CD14-positive monocyte (primary cell): ENCODE data around the gene SRRT. TPM values are rescaled to one million over a fixed set of nuclear protein-coding genes. Genes with fewer than 3 reads are reported as not detected.

Experiments
- DNase-seq, 3 donors: peaks; one replicate each; pipeline ENCODE4 v3.0.0-alpha.2; 2011 to 2022
- H2AFZ ChIP-seq: 2 replicates; pipeline ENCODE4 v1.6.0; 2012; ENCODE audit warnings: mild to moderate bottlenecking, low read depth, low read length, inconsistent platforms; ENCODE audit not compliant: insufficient read depth, poor library complexity, severe bottlenecking
- H3K27ac ChIP-seq, 2 donors: 1 replicate in 1 of 2; 2 replicates in 1 of 2; pipeline ENCODE4 v1.5.1; 2012 to 2013; ENCODE audit warnings: low read length in 2 of 2, control low read depth in 1 of 2, inconsistent platforms in 1 of 2, low read depth in 1 of 2, mild to moderate bottlenecking in 1 of 2
- H3K27me3 ChIP-seq, 2 donors: one replicate each; pipeline versions ENCODE4 v1.6.0 to v1.6.1; 2011 to 2013; ENCODE audit warnings: low read length in 2 of 2; ENCODE audit not compliant: control insufficient read depth in 2 of 2, insufficient read depth in 2 of 2
- H3K36me3 ChIP-seq, 2 donors: replicated peaks in 1 of 2; 1 replicate in 1 of 2; 2 replicates in 1 of 2; pipeline versions ENCODE4 v1.5.1 to v1.6.1; 2012 to 2013; ENCODE audit warnings: low read length in 2 of 2, control low read depth in 1 of 2, inconsistent platforms in 1 of 2, mild to moderate bottlenecking in 1 of 2; ENCODE audit not compliant: insufficient read depth in 2 of 2, control insufficient read depth in 1 of 2
- H3K4me1 ChIP-seq, 2 donors: 1 replicate in 1 of 2; 2 replicates in 1 of 2; pipeline versions ENCODE4 v1.5.1 to v1.6.1; 2012 to 2013; ENCODE audit warnings: low read length in 2 of 2, control low read depth in 1 of 2, inconsistent platforms in 1 of 2, mild to moderate bottlenecking in 1 of 2, moderate library complexity in 1 of 2; ENCODE audit not compliant: insufficient read depth in 2 of 2, control insufficient read depth in 1 of 2
- H3K4me2 ChIP-seq: replicated peaks from 2 replicates; pipeline ENCODE3; 2012; ENCODE audit warnings: low read length, moderate library complexity, mild to moderate bottlenecking; ENCODE audit not compliant: poor library complexity, severe bottlenecking; ENCODE audit errors: extremely low read depth
- H3K4me3 ChIP-seq, 3 experiments: fragments of 200-600 bp in 1 of 3; sonication (generic) in 1 of 3; replicated peaks in 1 of 3; 1 replicate in 2 of 3; 2 replicates in 1 of 3; pipeline ENCODE4 v1.5.1; 2011 to 2013; ENCODE audit warnings: low read length in 3 of 3, mild to moderate bottlenecking in 3 of 3, control low read depth in 2 of 3, low read depth in 2 of 3, inconsistent platforms in 1 of 3, moderate library complexity in 1 of 3
- H3K79me2 ChIP-seq: 2 replicates; pipeline ENCODE4 v1.6.0; 2012; ENCODE audit warnings: mild to moderate bottlenecking, control low read depth, inconsistent platforms, low read length, moderate library complexity; ENCODE audit not compliant: insufficient read depth
- H3K9ac ChIP-seq: 2 replicates; pipeline ENCODE4 v1.6.0; 2017; ENCODE audit warnings: low read length, mild to moderate bottlenecking; ENCODE audit not compliant: insufficient read depth, poor library complexity, severe bottlenecking
- H3K9me3 ChIP-seq, 2 donors: replicated peaks in 1 of 2; 1 replicate in 1 of 2; 2 replicates in 1 of 2; pipeline versions ENCODE4 v1.5.1 to v1.6.1; 2012 to 2013; ENCODE audit warnings: low read length in 2 of 2, control low read depth in 1 of 2; ENCODE audit not compliant: control insufficient read depth in 1 of 2, insufficient read depth in 1 of 2
- H4K20me1 ChIP-seq: 2 replicates; pipeline ENCODE4 v1.6.0; 2012; ENCODE audit warnings: mild to moderate bottlenecking, low read length, control low read depth, moderate library complexity; ENCODE audit not compliant: insufficient read depth
- H3K27ac Mint-ChIP-seq, 7 donors: one replicate each; pipeline ENCODE4 v1.8.0; 2020; ENCODE audit warnings: mild to moderate bottlenecking in 7 of 7, mixed read lengths in 7 of 7, moderate library complexity in 6 of 7, inconsistent platforms in 2 of 7
- H3K27me3 Mint-ChIP-seq, 3 donors: one replicate each; pipeline ENCODE4 v1.8.0; 2021 to 2022; ENCODE audit warnings: low read depth in 3 of 3, mild to moderate bottlenecking in 3 of 3, mixed read lengths in 3 of 3, moderate library complexity in 3 of 3, inconsistent platforms in 1 of 3
- H3K36me3 Mint-ChIP-seq, 2 donors: one replicate each; pipeline ENCODE4 v1.8.0; 2020; ENCODE audit warnings: mixed read lengths in 2 of 2, inconsistent platforms in 1 of 2, mild to moderate bottlenecking in 1 of 2
- H3K4me1 Mint-ChIP-seq: one replicate; pipeline ENCODE4 v1.8.0; 2020; ENCODE audit warnings: mild to moderate bottlenecking, mixed read lengths
- H3K4me3 Mint-ChIP-seq, 2 donors: one replicate each; pipeline ENCODE4 v1.8.0; 2020; ENCODE audit warnings: mild to moderate bottlenecking in 2 of 2, mixed read lengths in 2 of 2, moderate library complexity in 1 of 2
- H3K9me3 Mint-ChIP-seq, 7 donors: one replicate each; pipeline ENCODE4 v1.8.0; 2020 to 2022; ENCODE audit warnings: mixed read lengths in 7 of 7, mild to moderate bottlenecking in 6 of 7, moderate library complexity in 6 of 7, inconsistent platforms in 2 of 7
- WGBS: methylation state at CpG from one replicate; pipeline ENCODE4 v1.1.5; 2013; ENCODE audit warnings: missing lambda C conversion rate; ENCODE audit not compliant: insufficient coverage; 5-methylcytosine and 5-hydroxymethylcytosine counted together
- intact Hi-C, 2 donors: fragments of 100-400 bp; cut with micrococcal nuclease; formaldehyde crosslinking; loops; one replicate each; pipeline versions ENCODE4 v1.15.0 to v1.15.1; 2023
- polyA plus RNA-seq, 3 donors: library from polyadenylated mRNA; depleted of rRNA in 1 of 3; unstranded in 2 of 3; stranded (reverse) in 1 of 3; fragments of 300-500 nt in 2 of 3; fragments of >200 nt in 1 of 3; fragmentation: Illumina TruSeq in 2 of 3; gene quantifications; 1 replicate in 2 of 3; 2 replicates in 1 of 3; pipeline ENCODE4 v1.2.3, GENCODE V29; 2012 to 2021
- TF ChIP-seq, protein P1 (sequence below): fragments of 200-600 bp; IDR thresholded peaks from one replicate; pipeline ENCODE4 v1.8.0; 2022; ENCODE audit warnings: antibody characterized with exemption, mild to moderate bottlenecking

SRRT gene
- polyA plus RNA-seq, 3 donors: 26.9 to 116 (median 29.6) TPM

DNA sequence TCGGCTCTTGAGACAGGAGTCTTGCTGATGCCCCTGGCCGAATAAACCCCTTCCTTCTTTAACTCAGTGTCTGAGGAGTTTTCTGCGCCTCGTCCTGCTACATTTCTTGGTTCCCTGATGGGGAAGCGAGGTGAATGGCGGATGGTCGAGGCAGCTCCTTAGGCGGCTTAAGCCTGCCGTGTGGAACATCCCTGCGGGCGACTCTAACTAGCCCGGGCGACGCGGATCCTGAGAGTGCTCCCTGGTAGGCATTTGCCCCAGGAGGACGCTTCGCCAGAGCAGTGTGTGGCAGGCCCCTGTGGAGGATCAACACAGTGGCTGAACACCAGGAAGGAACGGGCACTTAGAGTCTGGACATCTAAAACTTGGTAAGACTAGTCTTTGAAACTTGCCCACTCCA lies 35.5 kb upstream of the SRRT start:
- Histone ChIP-seq H2AFZ (no peak overlapping the region), H4K20me1 (no peaks in the 10 kb centered on the region), H3K4me2 (no peak overlapping the region), H3K36me3 (no peaks in the 10 kb centered on the region), H3K9ac (no peak overlapping the region), H3K27me3 (no peaks in the 10 kb centered on the region), H3K27ac (no peak overlapping the region), H3K4me3 (no peak overlapping the region), H3K79me2 (no peaks in the 10 kb centered on the region), H3K9me3 (no peaks in the 10 kb centered on the region), H3K4me1 (peaks cover 16 to 17% of the 10 kb centered on the region in 2 donors)
- intact Hi-C loops: no loop called here
- H3K27ac Mint-ChIP-seq: no peak overlapping the region
- H3K9me3 Mint-ChIP-seq: no peaks in the 10 kb centered on the region
- peaks cover 2 to 5% (median 4%) of the 10 kb centered on the region in 3 donors for H3K27me3 Mint-ChIP-seq
- 97% methylated on average over 16 of the region's 18 CpGs for WGBS
- H3K4me1 Mint-ChIP-seq: peaks cover 18% of the 10 kb centered on the region
- no peak overlapping the region for H3K4me3 Mint-ChIP-seq
- no peaks in the 10 kb centered on the region for H3K36me3 Mint-ChIP-seq
- TF ChIP-seq, protein P1, sequence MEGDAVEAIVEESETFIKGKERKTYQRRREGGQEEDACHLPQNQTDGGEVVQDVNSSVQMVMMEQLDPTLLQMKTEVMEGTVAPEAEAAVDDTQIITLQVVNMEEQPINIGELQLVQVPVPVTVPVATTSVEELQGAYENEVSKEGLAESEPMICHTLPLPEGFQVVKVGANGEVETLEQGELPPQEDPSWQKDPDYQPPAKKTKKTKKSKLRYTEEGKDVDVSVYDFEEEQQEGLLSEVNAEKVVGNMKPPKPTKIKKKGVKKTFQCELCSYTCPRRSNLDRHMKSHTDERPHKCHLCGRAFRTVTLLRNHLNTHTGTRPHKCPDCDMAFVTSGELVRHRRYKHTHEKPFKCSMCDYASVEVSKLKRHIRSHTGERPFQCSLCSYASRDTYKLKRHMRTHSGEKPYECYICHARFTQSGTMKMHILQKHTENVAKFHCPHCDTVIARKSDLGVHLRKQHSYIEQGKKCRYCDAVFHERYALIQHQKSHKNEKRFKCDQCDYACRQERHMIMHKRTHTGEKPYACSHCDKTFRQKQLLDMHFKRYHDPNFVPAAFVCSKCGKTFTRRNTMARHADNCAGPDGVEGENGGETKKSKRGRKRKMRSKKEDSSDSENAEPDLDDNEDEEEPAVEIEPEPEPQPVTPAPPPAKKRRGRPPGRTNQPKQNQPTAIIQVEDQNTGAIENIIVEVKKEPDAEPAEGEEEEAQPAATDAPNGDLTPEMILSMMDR: no peak
- no peak for DNase-seq

DNA sequence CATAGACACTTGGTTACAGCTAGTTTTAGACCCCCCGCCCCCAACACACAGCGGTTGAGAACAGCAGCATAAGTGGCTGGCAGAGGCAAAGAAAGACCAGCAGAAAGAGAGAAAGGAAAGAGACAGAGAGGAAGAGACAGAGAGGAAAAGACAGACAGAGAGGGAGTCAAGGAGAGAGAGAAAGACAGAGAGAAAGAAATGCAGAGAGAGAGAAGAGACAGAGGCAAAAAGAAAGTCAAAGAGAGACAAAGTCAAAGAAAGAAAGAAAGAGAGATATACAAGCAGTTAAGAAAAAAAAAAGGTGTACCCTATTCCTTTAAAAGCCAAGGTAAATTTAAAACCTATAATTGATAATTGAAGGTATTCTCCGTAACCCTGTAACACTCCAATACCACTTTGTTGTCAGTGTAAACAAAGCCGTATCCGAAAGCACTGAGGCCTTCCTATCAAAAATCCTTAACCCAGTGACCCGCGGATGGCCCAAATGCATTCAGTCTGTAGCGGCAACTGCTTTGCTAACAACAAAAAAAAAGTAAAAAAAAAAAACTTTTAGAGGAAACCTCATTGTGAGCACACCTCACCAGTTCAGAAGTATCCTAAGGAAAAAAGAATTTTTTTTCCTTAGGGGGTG lies 34.3 kb upstream of the SRRT start:
- Mint-ChIP-seq H3K4me3 (no peak overlapping the region), H3K36me3 (no peaks in the 10 kb centered on the region), H3K4me1 (peaks cover 18% of the 10 kb centered on the region), H3K9me3 (no peaks in the 10 kb centered on the region), H3K27ac (no peak overlapping the region), H3K27me3 (peaks cover 2 to 5% (median 2%) of the 10 kb centered on the region in 3 donors)
- no peaks in the 10 kb centered on the region for H4K20me1 ChIP-seq
- TF ChIP-seq, protein P1: no peak
- H3K4me3 ChIP-seq: no peak overlapping the region
- no peaks in the 10 kb centered on the region for H3K79me2 ChIP-seq
- H3K9me3 ChIP-seq: no peaks in the 10 kb centered on the region
- no peak for DNase-seq
- H3K4me2 ChIP-seq: no peak overlapping the region
- H3K9ac ChIP-seq: no peak overlapping the region
- no CpG with 5 or more reads among the region's 8 CpGs for WGBS
- H3K4me1 ChIP-seq: peaks cover 16 to 17% of the 10 kb centered on the region in 2 donors
- H3K27ac ChIP-seq: no peak overlapping the region
- no peaks in the 10 kb centered on the region for H3K36me3 ChIP-seq
- H2AFZ ChIP-seq: no peak overlapping the region
- H3K27me3 ChIP-seq: no peaks in the 10 kb centered on the region
- intact Hi-C loops: no loop called here
